Hematopoietic multipotent progenitor cell treated with erythropoietin and hydrocortisone succinate and interleukin-3 and kit ligand, for 6 days (in vitro differentiated cells): ENCODE results near the gene HHAT.
"Not testable (repeated sequence)": the region's sequence is repeated elsewhere in the genome, so short reads cannot be mapped to it uniquely, and the experiment has no call there.

ENCODE experiments used
- DNase-seq: peaks from one replicate; pipeline ENCODE4 v3.0.0-alpha.2; 2015

The HHAT gene

DNA sequence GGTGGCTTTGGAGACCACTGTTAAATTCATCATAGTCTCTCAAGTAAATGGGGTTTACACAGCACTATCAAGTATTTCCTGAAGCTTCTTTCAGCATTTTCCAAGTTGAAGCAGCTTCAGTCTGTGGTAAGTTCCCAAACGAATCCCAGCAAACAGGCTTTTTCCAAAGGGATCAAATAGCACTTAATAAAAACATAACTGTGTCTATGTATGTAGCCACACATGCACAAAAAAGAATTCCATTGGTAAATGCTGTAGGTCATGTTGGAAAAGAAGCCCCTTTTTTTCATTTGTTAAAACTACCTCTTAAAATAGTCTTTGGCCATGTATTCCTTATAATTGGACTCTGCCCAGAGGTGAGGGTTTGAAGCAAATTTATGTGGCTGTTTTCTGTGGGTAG is 69.8 kb downstream of the HHAT start:
- no peak for DNase-seq

DNA sequence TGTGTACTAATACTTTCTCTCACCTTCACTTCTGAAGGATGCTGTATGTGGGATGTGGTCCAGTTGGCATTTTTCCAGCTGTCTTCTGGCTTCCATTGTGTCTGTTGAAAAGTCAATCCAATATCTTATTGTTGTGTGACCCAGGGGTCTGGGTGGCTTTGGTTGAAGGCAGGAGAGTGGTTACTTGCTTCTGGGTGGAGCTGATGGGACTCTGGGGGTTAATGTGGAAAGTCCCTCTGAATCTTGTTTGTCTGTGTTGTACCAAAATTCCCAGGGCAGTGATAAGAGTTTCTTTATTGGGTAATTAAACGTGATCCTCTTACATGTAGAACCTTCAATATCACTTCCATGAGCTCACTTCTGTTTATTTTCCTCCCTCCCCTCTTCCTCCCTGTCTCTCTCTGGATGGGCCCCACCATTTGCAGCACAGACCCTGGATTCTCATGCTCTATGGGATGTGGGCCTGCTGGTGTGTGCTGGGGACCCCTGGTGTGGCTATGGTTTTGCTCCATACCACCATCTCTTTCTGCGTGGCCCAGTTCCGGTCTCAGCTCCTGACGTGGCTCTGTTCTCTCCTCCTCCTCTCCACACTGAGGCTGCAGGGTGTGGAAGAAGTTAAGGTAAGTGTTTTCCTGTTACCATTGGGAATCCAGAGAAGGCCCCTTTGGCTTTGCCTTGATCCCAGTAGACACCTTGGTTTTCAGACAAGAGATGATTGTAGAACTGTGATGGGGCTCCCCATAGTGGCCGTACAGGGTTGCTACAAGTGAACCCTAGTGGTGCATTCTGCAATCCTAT is 71.5 kb downstream of the HHAT start:
- DNase-seq = peak; percentile 78

DNA sequence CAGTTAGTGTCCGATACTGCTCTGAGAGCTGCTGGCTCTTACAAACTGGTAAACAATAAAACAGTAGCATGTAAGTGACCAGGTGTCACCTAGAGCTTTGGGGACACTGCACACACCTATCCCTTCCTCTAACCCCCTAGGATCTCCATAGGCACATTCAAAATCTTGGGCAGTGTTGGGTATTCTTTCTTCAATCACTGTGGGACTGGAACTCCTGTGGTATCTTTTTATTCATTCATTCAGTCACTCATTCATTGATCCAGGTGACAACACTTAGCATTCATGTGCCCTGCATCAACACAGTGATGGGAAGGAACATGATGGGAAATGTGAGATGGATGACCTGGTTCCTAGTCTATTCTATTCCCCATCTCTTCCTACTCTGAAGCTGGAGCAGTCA is 73.9 kb downstream of the HHAT start:
- DNase-seq = no peak

DNA sequence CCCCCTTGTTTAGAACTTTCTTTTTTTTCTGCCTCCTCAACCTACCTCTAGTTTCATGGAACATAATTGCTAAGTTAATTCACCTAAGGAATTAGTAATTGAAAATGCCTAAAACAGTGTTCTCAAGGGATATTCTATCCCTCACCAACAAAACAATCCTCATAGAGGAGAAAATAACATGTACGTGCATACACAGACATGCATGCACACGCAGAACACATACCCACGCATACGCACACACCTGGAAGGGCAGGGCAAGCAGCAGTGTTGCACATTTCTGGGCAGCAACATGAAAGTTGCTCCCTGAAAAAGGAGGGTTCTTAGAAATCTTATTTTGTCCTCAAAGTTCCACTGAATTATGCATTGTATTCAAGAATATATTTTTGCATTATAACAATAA is 76.6 kb downstream of the HHAT start:
- no peak for DNase-seq

DNA sequence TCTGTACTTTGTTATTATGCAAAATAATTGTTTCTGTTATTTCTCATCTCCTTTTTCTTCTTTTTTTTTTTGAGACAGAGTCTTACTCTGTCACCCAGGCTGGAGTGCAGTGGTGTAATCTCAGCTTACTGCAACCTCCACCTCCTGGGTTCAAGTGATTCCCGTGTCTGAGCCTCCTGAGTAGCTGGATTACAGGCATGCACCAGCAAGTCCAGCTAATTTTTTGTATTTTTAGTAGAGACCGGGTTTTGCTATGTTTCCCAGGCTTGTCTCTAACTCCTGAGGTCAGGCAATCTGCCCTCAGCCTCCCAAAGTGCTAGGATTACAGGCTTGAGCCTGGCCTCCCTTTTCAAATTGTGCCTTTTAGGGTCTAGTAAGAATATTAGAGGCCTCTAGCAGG is 77.6 kb downstream of the HHAT start:
- not testable (repeated sequence) for DNase-seq

DNA sequence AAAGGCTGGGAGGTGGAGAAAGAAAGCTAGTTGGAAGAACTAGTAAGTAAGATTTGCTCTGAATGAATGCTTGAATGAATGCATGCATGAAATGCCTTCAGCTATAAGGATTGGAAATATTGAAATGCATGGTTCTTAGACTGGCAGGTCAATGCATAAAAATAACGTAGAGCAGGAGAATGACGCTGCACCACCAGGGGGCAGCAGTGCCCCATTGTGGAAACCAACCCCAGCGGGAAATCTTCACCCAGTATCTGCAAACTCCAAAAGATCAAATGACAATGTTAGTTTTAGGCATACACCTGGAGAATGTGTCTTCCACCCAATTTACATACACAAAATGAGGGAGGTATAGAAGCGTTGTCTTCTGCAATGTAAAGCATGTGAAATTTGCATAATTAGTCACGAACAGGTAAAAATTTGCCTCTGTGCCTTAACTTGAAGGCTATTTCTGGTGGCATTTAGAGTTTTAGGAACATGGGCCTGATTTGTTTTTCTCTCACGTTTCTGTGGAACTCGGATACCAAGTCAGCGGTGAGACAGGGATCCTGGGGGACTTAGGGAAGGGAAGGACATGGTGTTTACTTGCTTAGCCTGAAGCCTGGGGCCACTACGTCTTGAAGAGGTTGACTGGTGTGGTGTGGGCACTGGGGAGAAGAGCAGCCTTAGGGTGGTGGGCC is 78.6 kb downstream of the HHAT start:
- peak; percentile 82 for DNase-seq

DNA sequence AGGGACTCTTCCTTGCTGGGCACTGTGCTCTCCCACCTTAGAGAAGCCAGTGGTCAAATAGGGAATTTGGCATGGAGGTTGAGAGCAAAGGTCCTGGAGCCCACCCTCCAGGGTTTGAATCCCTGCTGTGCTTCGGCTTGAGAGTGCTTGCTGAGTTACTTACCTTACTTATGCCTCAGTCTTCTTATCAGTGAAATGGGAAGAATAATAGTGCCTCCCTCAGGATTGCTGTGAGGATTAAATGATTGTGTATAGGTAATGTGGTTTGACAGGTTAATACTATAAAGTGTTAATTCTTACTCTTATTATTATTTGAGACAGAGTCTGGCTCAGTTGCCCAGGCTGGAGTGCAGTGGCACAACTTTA is 79.2 kb downstream of the HHAT start:
- DNase-seq = no peak

DNA sequence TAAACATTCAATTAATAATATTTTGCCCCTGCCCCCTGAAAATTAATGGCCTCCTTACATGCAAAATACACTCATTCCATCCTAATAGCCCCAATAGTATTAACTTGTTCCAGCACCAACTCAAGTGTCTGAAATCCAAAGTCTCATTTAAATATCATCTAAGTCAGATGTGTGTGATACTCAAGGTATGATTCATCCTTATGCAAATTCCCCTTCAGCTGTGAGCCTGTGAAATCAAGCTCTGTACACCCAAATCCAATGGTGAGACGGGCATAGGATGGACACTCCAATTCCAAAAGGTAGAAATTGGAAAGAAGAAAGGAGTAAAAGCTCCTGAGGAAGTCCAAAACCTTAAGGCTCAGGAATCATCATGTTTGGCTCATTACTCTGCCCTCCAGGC is 83.5 kb downstream of the HHAT start:
- no peak for DNase-seq

DNA sequence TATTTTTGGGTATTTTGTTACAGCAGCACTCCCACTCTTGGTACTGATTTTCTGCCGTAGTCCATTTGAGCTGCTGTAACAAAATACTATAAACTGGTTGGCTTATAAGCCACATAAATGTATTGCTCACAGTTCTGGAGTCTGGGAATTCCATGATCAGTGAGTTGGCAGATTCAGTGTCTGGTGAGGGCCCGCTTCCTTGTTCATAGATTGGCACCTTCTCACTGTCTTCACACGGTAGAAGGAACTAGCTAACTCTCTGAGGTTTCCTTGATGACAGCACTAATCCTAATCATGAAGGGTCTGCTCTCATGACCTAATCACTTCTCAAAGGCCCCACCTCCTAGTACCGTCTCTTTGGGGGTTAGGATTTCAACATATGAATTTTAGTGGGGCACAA is 85.2 kb downstream of the HHAT start:
- DNase-seq = no peak

DNA sequence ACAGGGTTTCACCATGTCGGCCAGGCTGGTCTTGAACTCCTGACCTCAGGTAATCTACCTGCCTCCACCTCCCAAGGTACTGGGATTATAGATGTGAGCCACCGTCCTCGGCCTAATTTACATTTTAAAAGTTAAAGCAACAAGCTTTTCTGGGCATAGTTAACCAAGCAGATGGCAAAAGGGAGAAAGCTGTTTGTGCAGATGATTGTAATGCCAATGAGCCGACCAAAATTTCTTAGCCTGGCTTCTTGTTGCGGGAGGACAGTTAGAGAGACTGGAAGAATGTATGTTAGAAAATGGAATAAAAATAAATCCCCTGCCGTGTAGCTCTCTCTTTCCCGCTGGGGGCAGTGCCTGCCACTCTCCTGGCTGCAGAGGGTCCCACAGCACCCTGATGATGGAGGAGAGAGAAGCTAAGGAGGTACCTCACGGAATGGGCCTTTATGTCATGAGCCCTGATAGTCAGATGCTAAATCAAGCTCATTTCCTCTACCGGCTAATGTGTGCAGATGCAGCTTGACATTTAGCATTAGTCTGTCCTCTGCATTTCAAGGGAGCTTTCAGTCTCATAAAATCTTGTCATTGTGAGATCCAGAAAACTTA is 87.2 kb downstream of the HHAT start:
- DNase-seq = no peak

DNA sequence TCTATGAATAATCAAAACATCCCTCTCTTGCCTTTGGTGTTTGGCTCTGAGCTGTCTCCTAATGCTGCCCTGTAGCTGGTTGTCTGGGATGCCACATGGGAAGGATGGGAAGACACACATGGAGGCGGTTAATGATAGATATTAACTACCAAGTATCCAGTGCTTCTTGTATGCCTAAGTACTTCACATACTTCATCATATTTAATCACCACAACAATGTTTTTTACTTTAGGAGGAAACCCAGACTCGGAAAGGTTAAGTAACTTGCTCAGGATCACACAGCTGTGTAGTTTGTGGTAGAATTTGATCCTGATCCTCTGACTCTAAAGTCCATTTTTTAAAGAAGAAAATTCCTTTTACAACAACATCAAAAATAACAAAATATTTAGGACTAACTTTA is 88.0 kb downstream of the HHAT start:
- DNase-seq = no peak

DNA sequence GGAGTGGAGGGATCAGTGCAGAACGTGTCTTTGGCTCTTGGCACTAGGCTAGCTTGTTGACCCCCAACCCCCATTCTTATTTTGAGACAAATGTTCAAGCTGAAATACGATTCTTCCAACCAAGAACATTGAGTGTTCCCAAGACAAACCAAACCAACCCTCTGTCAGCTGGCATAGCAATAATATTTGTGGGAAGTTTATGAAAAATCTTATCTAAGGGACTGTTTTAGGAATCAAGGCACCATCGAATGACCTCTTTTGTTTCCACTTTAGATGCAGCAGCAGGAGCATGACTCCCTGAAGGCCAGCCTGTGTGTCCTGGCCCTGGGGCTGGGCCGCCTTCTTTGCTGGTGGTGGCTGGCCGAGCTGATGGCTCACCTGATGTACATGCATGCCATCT is 89.2 kb downstream of the HHAT start:
- DNase-seq = no peak

DNA sequence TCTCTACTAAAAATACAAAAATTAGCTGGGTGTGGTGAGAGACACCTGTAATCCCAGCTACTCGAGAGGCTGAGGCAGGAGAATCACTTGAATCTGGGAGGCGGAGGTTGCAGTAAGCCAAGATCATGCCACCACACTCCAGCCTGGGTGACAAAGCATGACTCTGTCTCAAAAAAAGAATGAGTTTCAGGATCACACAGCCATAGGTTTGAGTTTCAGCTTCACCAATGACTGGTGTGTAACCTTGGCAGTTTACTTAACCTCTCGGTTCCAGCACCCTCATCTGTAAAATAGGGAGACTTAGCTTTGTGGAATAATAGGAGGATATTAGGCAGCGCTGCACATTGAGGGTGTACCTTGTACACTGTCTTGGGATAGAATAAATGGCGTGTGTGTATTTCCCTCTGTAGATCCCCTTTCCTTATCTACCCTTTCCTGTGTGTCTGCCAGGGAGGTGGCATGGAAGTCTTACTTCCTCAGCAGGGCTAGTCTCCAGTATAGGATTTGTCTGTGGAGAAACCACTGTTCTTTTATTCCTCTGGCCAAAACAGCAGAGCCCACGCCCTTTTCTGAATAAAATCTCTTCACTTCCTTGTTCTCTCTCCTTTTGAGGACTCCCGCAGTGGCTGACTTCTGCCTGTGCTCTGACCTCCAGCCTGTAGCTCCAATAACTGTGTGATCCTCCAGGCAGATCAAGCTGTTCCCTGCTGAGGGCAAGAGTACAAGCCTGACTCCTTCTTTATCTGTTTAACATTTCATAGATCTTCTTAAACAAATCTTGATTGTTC is 90.4 kb downstream of the HHAT start:
- DNase-seq = no peak

DNA sequence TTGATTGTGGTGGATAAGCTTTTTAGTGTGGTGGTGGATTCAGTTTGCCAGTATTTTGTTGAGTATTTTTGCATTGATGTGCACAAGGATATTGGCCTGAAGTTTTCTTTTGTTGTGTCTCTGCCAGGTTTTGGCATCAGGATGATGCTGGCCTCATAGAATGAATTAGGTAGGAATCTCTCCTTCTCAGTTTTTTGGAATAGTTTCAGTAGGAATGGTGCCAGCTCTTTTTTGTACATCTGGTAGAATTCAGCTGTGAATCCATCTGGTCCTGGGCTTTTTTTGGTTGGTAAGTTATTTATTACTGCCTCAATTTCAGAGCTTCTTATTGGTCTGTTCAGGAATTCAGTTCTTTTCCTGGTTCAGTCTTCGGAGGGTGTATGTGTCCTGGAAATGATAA is 98.0 kb downstream of the HHAT start:
- DNase-seq = not testable (repeated sequence)

DNA sequence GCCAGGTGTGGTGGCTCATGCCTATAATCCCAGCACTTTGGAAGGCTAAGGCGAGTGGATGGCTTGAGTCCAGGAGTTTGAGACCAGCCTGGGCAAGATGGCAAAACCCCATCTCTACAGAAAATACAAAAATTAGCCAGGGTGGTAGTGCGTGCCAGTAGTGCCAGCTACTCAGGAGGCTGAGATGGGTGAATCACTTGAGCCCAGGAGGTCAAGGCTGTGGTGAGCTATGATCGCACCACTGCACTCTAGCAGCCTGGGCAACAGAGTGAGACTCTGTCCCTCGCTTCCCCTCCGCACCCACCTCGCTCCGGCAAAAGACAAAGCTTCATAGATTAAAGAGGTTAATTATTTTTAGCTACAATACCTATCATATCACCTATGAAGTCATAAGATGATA is 100.0 kb downstream of the HHAT start:
- DNase-seq = no peak

DNA sequence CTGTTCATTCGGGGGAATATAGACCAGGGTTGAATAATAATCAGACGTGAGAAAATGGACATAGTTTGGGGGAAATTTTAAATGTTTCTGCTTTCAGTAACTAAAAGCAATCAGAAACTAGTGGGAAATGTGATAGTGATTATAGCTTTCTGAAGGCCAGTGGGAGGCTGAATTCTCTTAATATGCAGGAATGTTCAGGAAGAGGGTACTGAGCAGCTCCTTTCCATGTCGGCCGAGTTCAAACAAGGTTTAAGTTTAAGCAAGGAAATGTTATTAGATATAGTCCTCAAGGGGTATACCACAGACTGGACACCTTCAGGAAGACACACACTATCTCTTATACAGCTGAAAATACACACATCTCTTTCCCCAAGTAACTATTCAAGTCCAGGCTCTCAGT is 105.5 kb downstream of the HHAT start:
- DNase-seq = no peak

DNA sequence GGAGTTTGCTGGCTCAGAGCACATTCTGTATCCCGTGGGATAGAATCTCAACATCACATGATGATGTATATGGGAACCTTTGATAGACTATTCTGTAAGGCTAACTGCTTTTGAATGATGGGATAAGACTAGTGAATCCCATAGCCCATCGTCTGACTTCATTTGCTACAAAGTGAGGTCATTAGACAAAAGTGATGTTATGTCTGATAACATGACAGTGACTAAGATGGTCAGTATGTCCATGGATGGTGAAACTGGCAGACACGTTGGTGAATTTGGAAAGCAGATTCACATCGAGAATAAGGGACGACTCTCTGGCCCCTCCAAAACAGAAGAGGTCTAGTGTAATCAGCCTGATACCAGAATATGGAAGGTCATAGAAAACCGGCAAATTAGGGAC is 108.4 kb downstream of the HHAT start:
- DNase-seq = no peak

DNA sequence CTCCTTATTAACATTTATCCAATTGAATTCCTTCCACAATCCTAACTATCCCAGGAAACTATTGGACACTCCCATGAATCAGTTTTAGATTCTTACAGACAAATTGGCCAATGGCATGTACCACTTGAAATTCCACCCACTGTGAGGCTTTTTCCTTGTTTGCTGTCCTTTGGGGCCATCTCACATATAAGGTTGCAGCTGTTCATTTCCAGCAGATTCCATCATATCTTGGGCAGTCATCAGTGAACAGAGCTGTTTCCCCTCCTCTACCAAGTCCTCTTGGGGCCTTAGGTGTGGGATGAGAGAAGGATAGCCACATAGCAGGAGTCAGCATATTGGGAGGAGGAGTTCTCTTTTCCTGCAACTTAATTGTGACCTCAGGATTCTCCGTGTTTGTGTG is 109.1 kb downstream of the HHAT start:
- DNase-seq = no peak

DNA sequence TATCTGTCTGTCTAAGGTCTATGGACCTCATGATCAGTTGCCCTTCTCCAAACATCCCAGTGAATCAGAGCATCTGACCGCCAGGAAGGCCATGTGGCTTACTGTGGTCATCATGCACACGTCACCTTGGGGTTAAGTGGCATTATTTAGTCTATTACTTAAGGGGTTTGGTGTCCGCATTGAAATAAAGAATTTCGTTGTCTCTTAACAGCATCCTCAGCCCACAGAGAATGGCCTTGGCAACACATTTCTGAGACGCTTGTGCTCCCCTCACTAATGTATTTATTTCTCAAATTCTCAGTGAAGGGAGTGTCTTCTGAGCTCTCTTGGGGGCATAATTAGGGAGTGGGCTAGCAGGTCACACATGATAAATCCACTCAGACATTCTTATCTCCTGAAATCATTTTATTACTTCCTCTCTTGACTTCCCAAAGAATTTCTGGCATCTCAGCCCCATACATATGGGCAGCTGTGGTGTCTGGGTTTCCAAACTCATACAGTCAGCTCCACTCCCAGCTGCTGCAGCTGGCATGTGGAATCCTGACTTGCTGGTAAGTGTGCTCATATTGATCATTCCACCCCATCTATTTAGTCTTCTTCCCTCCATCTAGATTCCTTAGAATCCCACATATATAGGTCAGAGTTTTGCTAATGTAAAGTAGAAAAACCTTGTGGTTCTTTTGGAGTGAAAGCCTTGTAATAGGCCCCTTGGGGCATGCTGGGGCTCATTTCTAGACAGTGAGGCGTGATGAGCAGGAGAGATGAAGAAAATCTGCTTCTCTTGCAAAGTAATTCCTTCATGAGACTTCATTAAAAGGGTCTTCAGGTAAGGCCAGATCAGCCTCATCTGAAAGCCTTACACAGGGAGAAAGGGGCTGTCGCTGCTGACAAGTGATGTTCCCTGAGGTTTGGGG is 110.5 kb downstream of the HHAT start:
- no peak for DNase-seq

DNA sequence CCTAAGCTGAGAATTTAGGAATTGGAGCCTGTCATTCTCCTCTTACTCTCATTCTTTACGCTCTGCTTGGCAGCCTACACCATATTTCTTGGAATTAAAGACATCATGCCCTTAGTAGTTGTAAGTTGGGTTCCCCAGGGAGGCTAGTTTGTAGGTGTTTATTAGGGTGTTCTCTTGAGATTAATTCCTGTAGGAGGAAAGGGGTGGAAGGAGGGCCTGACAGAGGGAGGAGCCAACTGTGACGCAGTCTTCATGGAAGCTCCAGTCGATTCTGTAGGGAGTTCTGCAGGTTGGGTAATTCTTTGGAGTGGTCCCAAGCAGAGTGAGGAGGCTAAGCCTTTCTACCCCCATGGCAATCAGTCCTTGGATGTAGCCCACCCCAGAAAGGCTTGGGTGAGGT is 111.4 kb downstream of the HHAT start:
- no peak for DNase-seq

DNA sequence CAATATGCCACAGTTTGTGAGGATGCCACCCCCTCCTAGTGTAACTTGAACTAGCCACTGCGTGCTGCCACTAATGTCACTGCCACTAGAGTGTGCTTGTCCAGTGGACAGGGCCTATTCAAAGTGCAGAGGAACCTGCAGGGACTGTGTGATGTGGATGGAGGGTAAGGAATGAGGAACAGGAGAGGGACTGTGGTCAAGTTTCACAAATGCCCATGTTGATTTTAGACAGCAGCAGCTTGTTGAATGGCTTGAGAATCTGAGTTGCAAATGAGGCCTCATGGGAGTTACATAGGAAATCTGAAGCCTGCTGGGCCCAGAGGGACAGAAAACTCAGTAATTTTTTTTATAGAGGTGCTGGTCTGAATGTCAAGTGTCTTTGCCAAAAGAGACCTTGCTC is 112.3 kb downstream of the HHAT start:
- DNase-seq = peak; percentile 2

DNA sequence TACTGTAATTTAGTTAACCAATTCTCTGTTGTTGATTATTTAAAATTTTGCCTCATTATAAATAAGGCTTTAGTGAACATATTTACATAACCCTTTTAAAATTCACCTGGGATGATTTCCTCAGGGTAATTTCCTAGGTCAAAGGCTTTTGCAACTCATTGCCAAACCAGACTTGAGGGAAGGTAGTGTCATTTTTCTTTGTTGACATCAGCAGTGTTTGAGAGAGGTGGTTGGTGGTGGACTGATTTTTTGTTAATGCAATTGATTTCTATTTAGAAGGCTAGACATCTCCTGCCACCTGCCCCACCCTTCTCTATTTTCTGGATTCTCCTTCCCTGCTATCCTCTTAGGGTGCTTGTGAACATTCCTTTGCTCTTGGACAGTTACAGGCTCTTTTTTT is 116.8 kb downstream of the HHAT start:
- no peak for DNase-seq

DNA sequence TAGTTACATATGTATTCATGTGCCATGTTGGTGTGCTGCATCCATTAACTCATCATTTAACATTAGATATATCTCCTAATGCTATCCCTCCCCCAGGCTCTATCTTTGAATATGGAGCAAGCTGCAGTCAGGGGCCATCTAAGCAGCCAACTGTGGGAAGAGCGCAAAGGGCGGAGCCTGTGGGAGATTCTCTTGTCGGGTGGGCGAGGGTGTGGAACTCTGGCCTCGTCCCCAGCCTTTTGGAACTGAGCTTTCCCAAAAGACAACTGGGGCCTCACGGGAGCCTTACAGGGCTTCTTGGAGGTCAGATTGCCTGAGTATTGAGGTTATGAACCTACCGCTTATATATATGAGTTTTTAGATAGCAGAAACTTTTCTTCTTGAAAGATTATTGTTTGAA is 117.2 kb downstream of the HHAT start:
- no peak for DNase-seq
